ENCODE measurements around the gene ABCF2.

- no peak for TF ChIP-seq BHLHE40 (IDR thresholded peaks at IDR 0.05; ENCODE audit: borderline replicate concordance)
- no peak for TF ChIP-seq SUZ12 (IDR thresholded peaks at IDR 0.05)
- TF ChIP-seq SP1 (IDR thresholded peaks at IDR 0.05), result no peak
- no peak for TF ChIP-seq ELF4 (IDR thresholded peaks at IDR 0.05)
- TF ChIP-seq, protein P1, sequence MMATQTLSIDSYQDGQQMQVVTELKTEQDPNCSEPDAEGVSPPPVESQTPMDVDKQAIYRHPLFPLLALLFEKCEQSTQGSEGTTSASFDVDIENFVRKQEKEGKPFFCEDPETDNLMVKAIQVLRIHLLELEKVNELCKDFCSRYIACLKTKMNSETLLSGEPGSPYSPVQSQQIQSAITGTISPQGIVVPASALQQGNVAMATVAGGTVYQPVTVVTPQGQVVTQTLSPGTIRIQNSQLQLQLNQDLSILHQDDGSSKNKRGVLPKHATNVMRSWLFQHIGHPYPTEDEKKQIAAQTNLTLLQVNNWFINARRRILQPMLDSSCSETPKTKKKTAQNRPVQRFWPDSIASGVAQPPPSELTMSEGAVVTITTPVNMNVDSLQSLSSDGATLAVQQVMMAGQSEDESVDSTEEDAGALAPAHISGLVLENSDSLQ (IDR thresholded peaks at IDR 0.05), result no peak
- no peak for TF ChIP-seq TARDBP (IDR thresholded peaks at IDR 0.05)
- TF ChIP-seq ZNF384 (IDR thresholded peaks at IDR 0.05), result no peak
- TF ChIP-seq ARNT (IDR thresholded peaks at IDR 0.05), result no peak
- no peak for TF ChIP-seq FOXA1 (IDR thresholded peaks at IDR 0.05)
- TF ChIP-seq FOXM1 (IDR thresholded peaks at IDR 0.05; ENCODE audit: borderline replicate concordance), result no peak
- no peak for TF ChIP-seq HDGF (IDR thresholded peaks at IDR 0.05; ENCODE audit: borderline replicate concordance)
These were observed 58.2 kb downstream of the ABCF2 start for GRCh38 chr7:151168787-151169162.
